Cardiac muscle cell (in vitro differentiated cells and primary cell): ENCODE measurements around the gene STAG1. TPM values are rescaled to one million over a fixed set of nuclear protein-coding genes. Genes with fewer than 3 reads are reported as not detected.
"Not testable (repeated sequence)": the region's sequence is repeated elsewhere in the genome, so short reads cannot be mapped to it uniquely, and the experiment has no call there.

Source experiments
- DNase-seq, 2 donors: peaks; one replicate each; pipeline versions ENCODE4 v3.0.0 to v3.0.0-alpha.2; 2010 to 2017; ENCODE audit warnings: low read depth in 1 of 2, low spot score in 1 of 2
- H3K27ac ChIP-seq: fragments of 200-600 bp; sonication (generic); 2 replicates; pipeline ENCODE4 v1.5.1; 2016
- H3K27me3 ChIP-seq: fragments of 200-600 bp; sonication (generic); 2 replicates; pipeline ENCODE4 v1.6.0; 2016; ENCODE audit warnings: control low read depth
- H3K36me3 ChIP-seq: fragments of 200-600 bp; sonication (generic); 2 replicates; pipeline ENCODE4 v1.5.1; 2016; ENCODE audit warnings: control low read depth
- H3K4me1 ChIP-seq: fragments of 200-600 bp; sonication (generic); 2 replicates; pipeline ENCODE4 v1.8.1; 2017; ENCODE audit warnings: low read depth, mild to moderate bottlenecking, mixed run types
- H3K4me3 ChIP-seq: fragments of 200-600 bp; sonication (generic); 2 replicates; pipeline ENCODE4 v1.5.1; 2016; ENCODE audit warnings: mild to moderate bottlenecking
- H3K9me3 ChIP-seq: fragments of 200-600 bp; sonication (generic); 2 replicates; pipeline ENCODE4 v1.5.1; 2017; ENCODE audit warnings: low read depth, mild to moderate bottlenecking, control low read depth
- CTCF ChIP-seq: IDR thresholded peaks from 2 replicates; pipeline ENCODE4 v1.5.1; 2012; ENCODE audit warnings: low read depth, mild to moderate bottlenecking, low read length
- polyA plus RNA-seq: library from polyadenylated mRNA; unstranded; fragments of >200 nt; fragmentation: Nextera tagmentation; extraction: Ambion mirVana; gene quantifications from 2 replicates; pipeline ENCODE4 v1.2.1, GENCODE V29; 2016
- total RNA-seq: library from RNA; depleted of rRNA; stranded (reverse); fragments of >200 nt; gene quantifications from 2 replicates; pipeline ENCODE4 v1.2.3, GENCODE V29; 2016

Gene STAG1
- total and polyA plus RNA-seq, 2 experiments from 2014 or later, result 12.7 to 18.3 TPM

- TF ChIP-seq CTCF, result no peak
- DNase-seq, result no peak
Measured at GRCh38 chr3:136490646-136491405, 261.4 kb downstream of the STAG1 start.

GRCh38 chr3:136485777-136486176 lies 266.4 kb downstream of the STAG1 start:
- Histone ChIP-seq H3K27ac (no peak overlapping the region), H3K9me3 (no peaks in the 10 kb centered on the region), H3K27me3 (no peaks in the 10 kb centered on the region), H3K36me3 (no peaks in the 10 kb centered on the region), H3K4me3 (no peak overlapping the region), H3K4me1 (no peaks in the 10 kb centered on the region)
- DNase-seq, result no peak
- TF ChIP-seq CTCF, result no peak

More at GRCh38 chr3:136490646-136491405, 261.4 kb downstream of the STAG1 start:
- H3K9me3 ChIP-seq, result no peaks in the 10 kb centered on the region
- H3K36me3 ChIP-seq, result no peaks in the 10 kb centered on the region
- H3K27me3 ChIP-seq, result no peaks in the 10 kb centered on the region
- H3K4me1 ChIP-seq, result no peaks in the 10 kb centered on the region
- no peak overlapping the region for H3K27ac ChIP-seq
- no peak overlapping the region for H3K4me3 ChIP-seq

- Histone ChIP-seq H3K9me3 (no peaks in the 10 kb centered on the region), H3K4me1 (no peaks in the 10 kb centered on the region), H3K4me3 (no peak overlapping the region), H3K36me3 (peaks cover 10% of the 10 kb centered on the region), H3K27me3 (no peaks in the 10 kb centered on the region), H3K27ac (no peak overlapping the region)
- no peak for DNase-seq
- TF ChIP-seq CTCF, result no peak
Measured at GRCh38 chr3:136476280-136476679, 275.9 kb downstream of the STAG1 start.

GRCh38 chr3:136474876-136475275 lies 277.3 kb downstream of the STAG1 start:
- H3K27ac ChIP-seq, H3K4me1 ChIP-seq, H3K27me3 ChIP-seq, DNase-seq, H3K9me3 ChIP-seq, H3K4me3 ChIP-seq, H3K36me3 ChIP-seq: not testable (repeated sequence)

- no peak for TF ChIP-seq CTCF
- Histone ChIP-seq H3K9me3 (no peaks in the 10 kb centered on the region), H3K4me1 (no peaks in the 10 kb centered on the region), H3K4me3 (no peak overlapping the region), H3K27me3 (no peaks in the 10 kb centered on the region), H3K36me3 (peaks cover 10% of the 10 kb centered on the region), H3K27ac (no peak overlapping the region)
- DNase-seq, result peak in 1 of 2 donors; percentile 27
Measured at GRCh38 chr3:136473716-136474326, 278.4 kb downstream of the STAG1 start.

- no peak for DNase-seq
- Histone ChIP-seq H3K9me3 (no peaks in the 10 kb centered on the region), H3K4me1 (no peaks in the 10 kb centered on the region), H3K4me3 (no peak overlapping the region), H3K27ac (no peak overlapping the region), H3K36me3 (peaks cover 3% of the 10 kb centered on the region), H3K27me3 (no peaks in the 10 kb centered on the region)
- TF ChIP-seq CTCF, result no peak
Measured at GRCh38 chr3:136465296-136465695, 286.9 kb downstream of the STAG1 start.
